Ishikawa (cell line): ENCODE measurements around the gene KRT9.

ENCODE experiments used
- CEBPB ChIP-seq: IDR thresholded peaks from 2 replicates; pipeline ENCODE4 v1.6.1; 2012
- CREB1 ChIP-seq: IDR thresholded peaks from 2 replicates; pipeline ENCODE4 v1.6.1; 2012; ENCODE audit warnings: low read depth
- EGR1 ChIP-seq: IDR thresholded peaks from 2 replicates; pipeline ENCODE4 v1.6.1; 2012
- EP300 ChIP-seq: IDR thresholded peaks from 2 replicates; pipeline ENCODE4 v1.6.1; 2012; ENCODE audit warnings: borderline replicate concordance
- FOXM1 ChIP-seq: IDR thresholded peaks from 2 replicates; pipeline ENCODE4 v1.6.1; 2012; ENCODE audit warnings: low read depth, borderline replicate concordance
- MAX ChIP-seq: IDR thresholded peaks from 2 replicates; pipeline ENCODE4 v1.6.1; 2012
- NFIC ChIP-seq: IDR thresholded peaks from 2 replicates; pipeline ENCODE4 v1.6.1; 2012
- RAD21 ChIP-seq: IDR thresholded peaks from 2 replicates; pipeline ENCODE4 v1.6.1; 2012; ENCODE audit warnings: low read depth
- REST ChIP-seq: IDR thresholded peaks from 2 replicates; pipeline ENCODE4 v1.6.1; 2012; ENCODE audit warnings: low read depth, mild to moderate bottlenecking
- TAF1 ChIP-seq: IDR thresholded peaks from 2 replicates; pipeline ENCODE4 v1.6.1; 2012; ENCODE audit warnings: low read depth, mild to moderate bottlenecking
- TCF12 ChIP-seq: IDR thresholded peaks from 2 replicates; pipeline ENCODE4 v1.6.1; 2012; ENCODE audit warnings: low read depth
- TEAD4 ChIP-seq: IDR thresholded peaks from 2 replicates; pipeline ENCODE4 v1.6.1; 2012
- USF1 ChIP-seq: IDR thresholded peaks from 2 replicates; pipeline ENCODE4 v1.6.1; 2012
- YY1 ChIP-seq: IDR thresholded peaks from 2 replicates; pipeline ENCODE4 v1.6.1; 2012; ENCODE audit warnings: low read depth
- ZBTB7A ChIP-seq: IDR thresholded peaks from 2 replicates; pipeline ENCODE4 v1.6.1; 2012; ENCODE audit warnings: low read depth

The KRT9 gene

GRCh38 chr17:41530062-41531048 lies 41.5 kb downstream of the KRT9 start:
- no peak for TF ChIP-seq TAF1
- no peak for TF ChIP-seq TEAD4
- no peak for TF ChIP-seq CEBPB
- TF ChIP-seq CREB1: no peak
- no peak for TF ChIP-seq NFIC
- no peak for TF ChIP-seq TCF12
- TF ChIP-seq RAD21: no peak
- no peak for TF ChIP-seq EP300
- no peak for TF ChIP-seq YY1

- TF ChIP-seq ZBTB7A (no peak), USF1 (no peak), TCF12 (no peak)
Measured at GRCh38 chr17:41529491-41529915, 42.4 kb downstream of the KRT9 start.

- no peak for TF ChIP-seq TAF1
- TF ChIP-seq MAX: 0 out of 2 replicates have a peak, but pooled peaks have one; percentile 17
Measured at GRCh38 chr17:41528959-41529353, 42.9 kb downstream of the KRT9 start.

GRCh38 chr17:41527063-41528023 lies 44.5 kb downstream of the KRT9 start:
- TF ChIP-seq EP300 (no peak), CEBPB (no peak), TEAD4 (no peak), MAX (no peak), YY1 (0 out of 2 replicates have a peak, but pooled peaks have one; percentile 11), CREB1 (no peak), TCF12 (no peak), NFIC (peak; percentile 13; the same call in 1 of the 2 replicates), REST (no peak), ZBTB7A (0 out of 2 replicates have a peak, but pooled peaks have one; percentile 16), USF1 (no peak), TAF1 (no peak), RAD21 (no peak), FOXM1 (no peak), EGR1 (no peak)

GRCh38 chr17:41524261-41524660 lies 47.6 kb downstream of the KRT9 start:
- no peak for TF ChIP-seq REST
- TF ChIP-seq ZBTB7A: no peak
- no peak for TF ChIP-seq RAD21
- TF ChIP-seq USF1: no peak
- TF ChIP-seq EP300: no peak
- TF ChIP-seq TEAD4: no peak
- TF ChIP-seq TCF12: no peak
- no peak for TF ChIP-seq FOXM1
- TF ChIP-seq CREB1: no peak
- no peak for TF ChIP-seq TAF1
- TF ChIP-seq CEBPB: no peak
- TF ChIP-seq NFIC: no peak
